ENCODE measurements around the gene PDCL3. TPM values are rescaled to one million over a fixed set of nuclear protein-coding genes. Genes with fewer than 3 reads are reported as not detected.

Gene PDCL3
- total RNA-seq, 1 donor = 25.5 TPM

GRCh38 chr2:100621371-100621951 lies 58.7 kb downstream of the PDCL3 start:
- DNase-seq (ENCODE audit: low read depth) = no peak
- TF ChIP-seq CTCF (IDR thresholded peaks at IDR 0.05; ENCODE audit: insufficient read depth, low read depth, low read length) = no peak
- H3K4me3 ChIP-seq (ENCODE audit: low read depth, low read length) = no peak overlapping the region

- H3K4me3 ChIP-seq (ENCODE audit: low read depth, low read length) = no peak overlapping the region
- TF ChIP-seq CTCF (IDR thresholded peaks at IDR 0.05; ENCODE audit: insufficient read depth, low read depth, low read length) = no peak
Observed at GRCh38 chr2:100623033-100623715, 60.4 kb downstream of the PDCL3 start.

GRCh38 chr2:100623930-100624329 lies 61.1 kb downstream of the PDCL3 start:
- H3K4me3 ChIP-seq (ENCODE audit: low read depth, low read length) = no peak overlapping the region
- no peak for TF ChIP-seq CTCF (IDR thresholded peaks at IDR 0.05; ENCODE audit: insufficient read depth, low read depth, low read length)
- no peak for DNase-seq (ENCODE audit: low read depth)

More at GRCh38 chr2:100623033-100623715, 60.4 kb downstream of the PDCL3 start:
- DNase-seq (ENCODE audit: low read depth) = no peak

- TF ChIP-seq CTCF (IDR thresholded peaks at IDR 0.05; ENCODE audit: insufficient read depth, low read depth, low read length) = no peak
- no peak overlapping the region for H3K4me3 ChIP-seq (ENCODE audit: low read depth, low read length)
- no peak for DNase-seq (ENCODE audit: low read depth)
Observed at GRCh38 chr2:100624536-100624935, 61.7 kb downstream of the PDCL3 start.

GRCh38 chr2:100625717-100626116 lies 62.9 kb downstream of the PDCL3 start:
- TF ChIP-seq CTCF (IDR thresholded peaks at IDR 0.05; ENCODE audit: insufficient read depth, low read depth, low read length) = no peak
- no peak overlapping the region for H3K4me3 ChIP-seq (ENCODE audit: low read depth, low read length)
- DNase-seq (ENCODE audit: low read depth) = no peak

Small RNAs within 50 kb of the gene (small RNA-seq; reads per million reads assigned to genes)
- gene HMGN2P22 = not detected

Other genes starting within 250 kb of the PDCL3 start
- 0.32 and 1.3 TPM in 2 replicates for gene LONRF2, start 240.5 kb upstream of the PDCL3 start, total RNA-seq
- gene CHST10, start 145.3 kb upstream of the PDCL3 start, total RNA-seq = 8.6 and 12.2 TPM in 2 replicates
- not detected in 2 replicates for gene NMS, start 92.5 kb upstream of the PDCL3 start, total RNA-seq